Measurements from ENCODE around the gene NTSR1.
"Not testable (repeated sequence)": the region's sequence is repeated elsewhere in the genome, so short reads cannot be mapped to it uniquely, and the experiment has no call there.

Gene NTSR1

DNA sequence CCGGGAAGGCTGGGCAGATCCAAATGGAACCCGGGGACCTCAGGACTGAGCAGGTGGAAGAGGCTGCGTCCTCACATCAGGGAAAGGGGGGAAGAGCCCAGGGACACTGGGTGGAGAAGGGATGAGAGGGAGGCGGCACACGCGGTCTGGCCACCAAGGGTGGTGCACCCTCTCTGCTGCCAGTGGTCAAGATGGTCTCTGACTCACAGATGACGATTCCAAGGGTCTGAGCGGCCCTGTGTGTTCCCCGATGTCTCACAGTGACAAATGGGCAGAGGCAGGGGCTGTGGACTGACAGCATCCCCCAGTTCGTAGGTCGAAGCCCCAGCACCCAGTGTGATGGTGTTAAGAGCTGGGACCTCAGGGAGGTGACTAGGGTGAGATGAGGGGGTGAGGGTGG lies 34.3 kb upstream of the NTSR1 start:
- DNase-seq (ENCODE audit: low read depth in 2 of 3, low spot score in 1 of 3): no peak

DNA sequence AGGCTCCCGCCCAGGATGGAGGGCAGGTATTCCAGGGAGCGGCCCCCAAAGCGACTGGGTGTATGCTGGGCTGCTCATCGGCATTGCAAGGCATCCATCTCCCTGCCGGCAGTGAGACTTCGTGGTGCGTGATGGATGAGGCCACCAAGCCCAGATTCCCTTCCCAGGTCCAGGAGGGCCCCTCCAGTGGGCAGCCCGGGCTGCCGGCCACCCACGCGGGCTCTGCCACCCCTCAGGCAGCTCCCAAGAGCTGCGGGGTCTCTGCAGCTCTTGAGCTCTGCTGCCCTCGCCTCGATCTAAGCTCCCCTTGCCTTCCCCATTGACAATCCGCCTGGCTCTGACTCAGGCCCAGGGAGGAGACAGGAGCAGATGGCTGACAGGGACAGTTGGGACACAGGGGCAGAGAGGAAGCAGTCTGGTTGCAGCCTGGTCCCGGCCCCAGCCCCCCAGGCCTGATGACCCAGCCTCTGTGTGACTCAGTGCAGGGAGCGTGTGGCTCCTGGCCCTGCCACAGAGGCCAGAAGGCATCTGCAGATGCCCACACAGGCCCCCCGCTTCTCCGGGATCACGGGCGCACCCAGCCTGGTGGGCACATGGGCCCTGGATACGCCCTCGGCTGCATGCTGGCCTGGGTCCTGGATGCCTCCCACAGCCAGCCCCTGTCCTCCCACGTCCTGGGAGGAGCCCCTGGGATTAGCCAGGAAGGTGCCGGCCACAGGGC lies 33.3 kb upstream of the NTSR1 start:
- DNase-seq (ENCODE audit: low read depth in 2 of 3, low spot score in 1 of 3): no peak

DNA sequence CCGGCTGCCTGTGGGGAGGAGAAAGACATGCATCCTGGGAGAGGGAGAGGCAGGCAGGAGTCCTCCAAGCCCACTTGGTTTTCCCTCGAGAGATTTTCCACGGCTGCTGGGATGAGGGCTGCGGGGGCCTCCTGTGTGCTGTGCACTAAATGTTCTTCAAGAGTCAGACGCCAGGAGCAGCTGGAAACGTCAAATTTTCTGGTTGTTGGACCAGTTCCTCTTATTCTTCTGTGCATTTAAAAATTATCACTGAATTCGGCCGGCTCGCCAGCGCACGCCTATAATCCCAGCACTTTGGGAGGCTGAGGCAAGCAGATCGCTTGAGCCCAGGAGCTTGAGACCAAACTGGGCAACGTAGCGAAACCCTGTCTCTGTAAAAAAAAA lies 32.8 kb upstream of the NTSR1 start:
- DNase-seq (ENCODE audit: low read depth in 2 of 3, low spot score in 1 of 3): no peak

DNA sequence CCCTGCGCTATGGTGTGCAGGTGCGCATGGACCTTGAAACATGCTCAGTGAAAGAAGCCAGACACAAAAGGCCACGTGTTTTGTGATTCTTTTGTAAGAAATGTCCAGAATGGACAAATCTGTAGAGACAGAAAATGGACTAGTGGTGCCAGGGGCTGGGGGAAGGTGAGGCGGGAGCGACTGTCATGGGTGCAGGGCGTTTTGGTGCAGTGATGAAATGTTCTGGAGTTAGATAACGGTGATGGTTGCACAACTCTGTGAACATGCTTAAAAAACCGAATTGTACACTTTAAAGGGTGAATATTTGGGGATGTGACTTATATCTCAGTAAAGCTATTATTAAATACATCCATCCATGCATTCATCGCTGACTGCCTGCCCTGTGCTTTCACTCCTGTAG lies 31.7 kb upstream of the NTSR1 start:
- DNase-seq (ENCODE audit: low read depth in 2 of 3, low spot score in 1 of 3): no peak

DNA sequence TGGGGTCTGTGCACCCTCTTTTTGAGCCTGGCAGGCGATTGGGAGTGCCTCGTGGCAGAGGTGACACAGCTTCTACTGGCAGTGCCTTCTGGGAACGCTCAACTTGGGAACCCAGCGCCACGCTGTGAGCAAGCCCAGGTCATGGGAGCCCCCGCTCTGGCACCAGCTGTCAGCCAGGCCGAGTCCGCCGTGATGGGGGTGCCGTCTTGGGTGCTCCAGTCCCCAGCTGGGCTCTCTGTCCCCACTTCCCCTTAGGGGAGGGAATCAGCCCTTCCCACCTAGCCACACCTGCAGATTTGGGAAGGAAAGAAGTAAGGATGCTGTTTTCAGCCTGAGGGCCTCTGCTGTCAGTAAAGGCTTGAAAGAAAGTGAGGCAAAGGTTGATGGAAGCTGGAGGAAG lies 31.0 kb upstream of the NTSR1 start:
- no peak for DNase-seq (ENCODE audit: low read depth in 2 of 3, low spot score in 1 of 3)

DNA sequence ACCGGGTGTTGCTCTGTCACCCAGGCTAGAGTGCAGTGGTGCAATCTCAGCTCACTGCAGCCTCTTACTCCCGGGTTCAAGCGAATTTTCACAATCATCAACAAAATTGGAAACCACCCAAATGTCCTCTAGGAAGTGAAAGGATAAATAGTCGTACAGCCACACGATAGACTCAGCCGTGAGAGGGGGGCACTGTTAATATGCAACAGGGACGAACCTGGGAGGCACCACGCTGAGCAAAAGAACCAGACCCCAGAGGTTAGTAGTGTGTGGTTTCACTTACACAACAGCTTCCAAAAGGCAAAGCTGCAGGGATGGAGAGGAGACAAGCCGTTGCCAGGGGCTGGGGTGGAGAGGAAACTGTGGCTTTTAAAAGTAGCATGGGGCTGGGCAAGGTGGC lies 30.1 kb upstream of the NTSR1 start:
- no peak for DNase-seq (ENCODE audit: low read depth in 2 of 3, low spot score in 1 of 3)

DNA sequence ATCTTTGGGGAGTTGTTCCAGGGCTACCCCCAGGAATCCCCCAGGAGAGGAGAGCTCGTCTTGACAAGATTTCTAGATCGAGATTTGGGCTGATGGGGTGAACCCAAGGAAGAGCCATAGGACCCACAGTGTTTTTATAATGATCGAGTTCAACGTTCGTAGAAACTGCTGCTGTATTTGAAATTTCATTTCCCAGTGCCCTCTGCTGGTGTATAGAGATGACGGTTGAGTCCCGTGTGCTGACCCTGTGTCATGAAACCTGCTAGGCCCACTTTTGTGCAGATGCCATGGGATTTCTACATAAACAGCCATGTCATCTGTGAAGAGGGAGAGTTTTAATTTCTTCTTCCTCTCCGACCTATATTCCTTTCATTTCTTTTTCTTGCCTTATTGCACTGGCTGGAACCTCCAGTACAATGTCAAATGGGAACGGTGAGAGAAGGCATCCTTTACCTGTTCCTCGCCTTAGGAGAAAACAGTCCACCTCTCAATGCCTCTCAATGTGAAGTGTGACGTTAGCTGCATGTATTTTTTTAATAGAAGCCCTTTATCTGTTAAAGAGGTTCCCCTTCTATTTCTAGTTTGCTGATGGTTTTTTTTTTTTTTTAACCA lies 28.6 kb upstream of the NTSR1 start:
- no peak for DNase-seq (ENCODE audit: low read depth in 2 of 3, low spot score in 1 of 3)

DNA sequence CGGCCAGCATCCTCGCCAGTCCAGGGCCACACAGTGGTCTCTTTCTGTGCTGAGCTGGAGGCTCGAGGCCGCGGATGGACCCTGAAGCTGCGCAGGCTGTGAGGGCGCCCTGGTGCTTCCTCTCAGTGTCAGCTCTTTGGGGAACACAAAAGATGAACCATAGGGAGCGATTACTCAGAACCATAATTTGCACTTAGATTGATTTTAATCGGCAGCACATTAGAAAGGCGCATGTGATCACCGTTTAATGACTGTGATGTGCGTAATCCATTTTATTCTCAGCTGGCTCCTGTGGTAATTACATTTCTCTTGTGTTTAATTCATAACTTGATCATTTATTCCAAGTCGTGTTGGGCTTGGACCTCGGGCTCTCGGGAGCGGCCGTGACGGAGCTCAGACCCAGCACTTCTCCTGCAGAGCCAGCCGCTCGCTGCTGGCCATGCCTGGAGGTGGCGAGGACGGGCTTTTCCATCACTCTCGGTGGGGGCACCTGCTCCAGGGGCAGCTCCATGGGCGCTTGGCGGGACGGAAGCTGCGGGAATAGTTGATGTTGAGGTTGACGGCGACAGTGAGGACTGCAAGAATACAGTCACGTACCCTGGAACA lies 25.6 kb upstream of the NTSR1 start:
- no peak for DNase-seq (ENCODE audit: low read depth in 2 of 3, low spot score in 1 of 3)

DNA sequence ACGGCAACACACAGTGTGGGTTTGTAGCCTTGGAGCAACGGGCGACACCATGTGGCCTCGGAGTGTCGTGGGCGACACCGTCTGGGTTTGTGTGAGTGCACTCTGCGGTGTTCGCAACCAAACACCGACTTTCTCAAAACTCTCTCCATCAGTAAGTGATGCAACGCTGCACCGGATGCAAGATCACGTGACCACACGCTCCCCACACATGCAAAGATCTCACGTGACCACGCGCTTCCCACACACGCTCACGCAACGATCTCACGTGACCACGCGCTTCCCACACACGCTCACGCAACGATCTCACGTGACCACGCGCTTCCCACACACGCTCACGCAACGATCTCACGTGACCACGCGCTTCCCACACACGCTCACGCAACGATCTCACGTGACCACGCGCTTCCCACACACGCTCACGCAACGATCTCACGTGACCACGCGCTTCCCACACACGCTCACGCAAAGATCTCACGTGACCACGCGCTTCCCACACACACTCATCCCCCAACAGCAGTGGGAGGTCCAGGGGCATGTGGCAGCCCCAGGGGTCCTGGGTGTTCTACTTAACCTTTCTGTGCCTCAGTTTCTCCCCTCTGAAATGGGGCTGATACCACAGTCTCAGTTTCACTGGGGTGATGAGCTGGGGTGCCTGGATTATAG lies 24.8 kb upstream of the NTSR1 start:
- not testable (repeated sequence) for DNase-seq (ENCODE audit: low read depth in 2 of 3, low spot score in 1 of 3)

DNA sequence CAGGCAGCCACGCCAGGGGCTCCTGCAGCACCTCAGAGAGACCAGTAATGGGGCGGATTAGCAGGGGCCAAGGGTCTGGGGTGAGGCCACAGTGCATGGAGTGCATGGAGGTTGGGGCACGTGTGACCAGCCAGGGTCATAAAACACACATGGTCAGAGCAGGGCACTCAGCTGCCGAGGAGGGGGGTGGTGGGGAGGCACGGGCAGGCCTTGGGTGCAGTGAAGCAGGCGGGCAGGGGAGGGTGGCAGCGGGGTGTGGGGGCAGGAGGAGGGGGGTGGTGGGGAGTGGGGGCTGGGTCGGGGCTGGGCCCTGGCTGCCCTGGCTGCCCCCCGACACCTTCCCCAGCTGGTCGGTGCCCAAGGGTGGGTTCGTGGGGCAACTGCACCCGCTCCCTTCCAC lies 23.7 kb upstream of the NTSR1 start:
- no peak for DNase-seq (ENCODE audit: low read depth in 2 of 3, low spot score in 1 of 3)

DNA sequence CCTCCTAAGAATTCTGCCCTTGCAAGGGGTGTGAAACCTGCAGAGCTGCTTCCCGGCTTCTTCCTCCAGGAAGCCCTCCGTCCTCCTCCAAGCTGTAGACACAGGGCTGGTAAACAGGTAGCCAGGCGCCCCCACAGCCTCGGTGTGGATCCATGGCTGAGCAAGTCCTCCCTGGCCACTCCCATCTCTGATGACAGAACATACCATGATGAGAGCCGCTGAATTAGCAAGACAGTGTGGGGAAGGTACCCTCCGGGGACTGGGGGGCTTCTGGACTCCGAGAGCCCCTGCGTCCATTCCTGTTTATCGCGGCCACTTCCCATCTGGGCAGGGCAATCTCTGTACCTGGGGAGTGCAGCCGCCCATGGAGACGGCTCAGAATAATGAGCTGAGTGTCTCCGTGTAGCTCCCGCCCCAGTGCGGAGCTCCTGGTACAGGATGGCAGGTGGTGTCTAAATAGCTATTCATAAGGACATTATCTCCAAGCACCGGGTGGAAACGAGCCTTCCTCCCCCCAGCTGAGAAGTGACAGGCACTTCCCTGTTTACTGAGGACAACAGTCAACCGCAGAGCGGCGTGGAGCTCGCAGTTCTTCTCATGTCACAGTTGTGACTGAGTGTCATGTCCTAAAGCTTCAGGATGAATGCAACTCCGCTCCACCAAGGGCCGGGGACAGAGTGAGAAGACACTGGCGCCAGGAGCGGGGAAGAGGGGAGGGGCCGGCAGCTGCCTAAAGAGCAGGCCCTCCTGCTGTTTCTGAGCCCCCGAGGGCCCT lies 22.7 kb upstream of the NTSR1 start:
- DNase-seq (ENCODE audit: low read depth in 2 of 3, low spot score in 1 of 3): no peak

DNA sequence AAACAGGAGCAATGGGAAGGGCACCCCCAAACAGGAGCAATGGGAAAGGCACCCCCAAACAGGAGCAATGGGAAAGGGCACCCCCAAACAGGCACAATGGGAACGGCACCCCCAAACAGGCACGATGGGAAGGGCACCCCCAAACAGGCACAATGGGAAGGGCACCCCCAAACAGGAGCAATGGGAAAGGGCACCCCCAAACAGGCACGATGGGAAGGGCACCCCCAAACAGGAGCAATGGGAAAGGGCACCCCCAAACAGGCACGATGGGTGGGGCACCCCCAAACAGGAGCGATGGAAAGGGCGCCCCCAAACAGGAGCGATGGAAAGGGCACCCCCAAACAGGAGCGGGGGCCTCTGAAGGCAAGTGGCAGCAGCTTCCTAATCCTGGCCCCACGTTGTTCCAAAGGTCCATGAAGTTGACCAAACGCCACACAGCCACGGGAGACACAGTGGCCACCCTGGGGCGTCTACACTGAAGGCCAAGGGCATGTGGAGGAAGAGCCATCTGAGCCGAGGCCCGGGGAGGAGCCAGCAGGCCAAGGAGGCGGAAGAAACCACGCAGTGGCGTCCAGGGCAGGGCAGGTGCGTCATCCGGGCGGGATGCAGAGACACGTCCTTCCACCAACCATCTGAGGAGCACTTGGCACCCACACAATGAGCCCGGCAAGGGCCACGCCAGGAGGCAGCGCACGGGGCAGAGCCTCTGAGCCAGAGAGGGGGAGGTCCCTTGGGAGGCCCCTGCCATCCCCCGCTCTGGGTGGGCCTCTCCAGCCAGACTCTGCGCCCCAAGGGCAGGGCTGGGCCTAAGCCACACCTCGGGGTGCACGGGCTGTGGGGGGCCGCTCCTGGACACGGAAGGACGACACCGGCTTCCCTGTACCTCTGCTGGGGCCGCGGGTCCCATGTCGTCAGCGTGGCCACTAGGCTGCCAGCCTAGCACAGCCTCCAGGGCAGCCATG lies 21.5 kb upstream of the NTSR1 start:
- DNase-seq (ENCODE audit: low read depth in 2 of 3, low spot score in 1 of 3): no peak

DNA sequence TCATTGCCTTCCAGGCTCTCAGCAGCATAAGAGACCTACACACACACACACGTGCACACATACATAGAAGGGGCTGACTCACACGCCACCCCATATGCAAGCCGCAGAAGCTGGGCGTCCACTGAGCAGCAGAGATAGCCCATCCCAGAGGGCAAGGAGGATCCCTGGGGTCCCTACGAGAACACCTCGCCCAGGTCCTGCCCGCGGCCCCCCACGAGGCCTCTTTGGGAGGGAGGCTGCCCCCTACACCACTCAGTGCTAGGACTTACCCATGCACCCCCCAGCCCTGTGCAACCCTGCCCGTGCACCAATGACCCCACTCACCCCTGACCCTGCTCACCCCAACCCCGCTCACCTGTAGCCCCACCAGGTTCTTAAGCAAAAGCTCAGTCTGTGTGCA lies 20.6 kb upstream of the NTSR1 start:
- no peak for DNase-seq (ENCODE audit: low read depth in 2 of 3, low spot score in 1 of 3)

DNA sequence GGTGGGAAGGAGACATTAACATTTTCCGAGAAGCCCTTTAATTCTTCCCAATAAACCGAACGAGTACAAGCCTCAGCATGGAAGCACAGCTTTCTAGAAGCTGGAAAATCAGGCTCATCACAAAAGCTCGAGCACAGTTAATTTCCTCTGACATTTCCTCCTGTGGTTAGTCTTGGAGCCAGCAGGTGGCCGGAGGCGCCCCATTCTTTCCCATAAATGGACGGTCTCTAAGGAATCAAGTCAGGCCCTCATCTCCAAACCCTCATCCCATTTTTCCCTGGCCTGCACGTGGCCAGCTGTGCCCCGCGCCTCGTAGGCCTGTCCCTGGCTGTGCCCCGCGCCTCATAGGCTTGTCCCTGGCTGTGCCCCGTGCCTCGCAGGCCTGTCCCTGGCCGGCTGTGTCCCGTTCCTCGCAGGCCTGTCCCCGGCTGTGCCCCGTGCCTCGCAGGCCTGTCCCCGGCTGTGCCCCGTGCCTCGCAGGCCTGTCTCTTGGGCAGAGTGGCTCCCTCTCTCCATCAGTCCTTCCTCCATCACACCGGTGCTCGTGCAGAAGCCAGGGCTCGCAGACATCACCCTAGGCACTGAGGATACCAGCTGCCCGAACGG lies 19.7 kb upstream of the NTSR1 start:
- no peak for DNase-seq (ENCODE audit: low read depth in 2 of 3, low spot score in 1 of 3)

DNA sequence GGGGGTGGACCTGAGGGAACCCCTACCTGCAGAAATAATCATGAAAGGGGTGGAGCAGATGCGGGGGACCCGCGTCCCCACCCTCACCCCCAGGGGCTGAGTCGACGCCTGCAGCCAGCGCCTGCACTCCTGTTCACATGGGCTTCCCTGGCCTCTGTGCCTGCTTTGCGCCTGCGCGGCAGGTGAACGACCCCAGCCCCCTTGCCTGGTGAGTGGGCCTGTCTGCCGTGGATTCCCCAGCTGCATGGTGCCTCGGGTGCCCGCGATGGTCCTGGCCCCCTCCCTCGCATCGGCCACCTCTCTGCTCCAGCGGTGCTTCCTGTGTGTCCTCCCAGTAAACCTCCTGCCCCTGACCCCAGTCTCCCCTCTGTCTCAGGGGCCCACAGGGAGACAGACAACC lies 18.8 kb upstream of the NTSR1 start:
- DNase-seq (ENCODE audit: low read depth in 2 of 3, low spot score in 1 of 3): no peak

DNA sequence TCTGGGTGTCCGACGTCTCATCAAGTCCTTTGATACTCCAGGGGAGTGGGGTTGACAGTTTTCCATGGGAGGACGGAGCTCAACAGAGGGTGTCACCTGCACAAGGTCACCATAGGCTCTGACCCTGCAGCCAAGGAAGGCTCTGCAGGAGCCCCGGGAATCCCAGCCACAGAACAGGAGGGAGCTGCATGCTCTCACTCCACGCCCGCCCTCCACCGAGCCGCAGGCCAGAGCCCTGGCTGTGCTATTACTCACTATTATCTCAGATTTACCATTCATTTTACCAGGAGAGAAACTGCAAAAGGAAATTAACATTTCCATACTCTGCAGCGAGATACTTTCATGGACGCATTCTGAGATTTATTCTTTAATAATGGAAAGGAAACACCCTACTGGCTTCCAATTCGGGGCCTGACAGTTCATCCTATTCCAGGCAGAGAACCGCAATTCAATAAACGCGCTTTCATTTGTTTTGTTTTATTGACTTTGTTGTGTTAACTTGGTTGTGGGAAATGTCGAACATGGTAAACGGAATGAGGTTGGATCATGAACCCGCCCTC lies 18.3 kb upstream of the NTSR1 start:
- DNase-seq (ENCODE audit: low read depth in 2 of 3, low spot score in 1 of 3): no peak

DNA sequence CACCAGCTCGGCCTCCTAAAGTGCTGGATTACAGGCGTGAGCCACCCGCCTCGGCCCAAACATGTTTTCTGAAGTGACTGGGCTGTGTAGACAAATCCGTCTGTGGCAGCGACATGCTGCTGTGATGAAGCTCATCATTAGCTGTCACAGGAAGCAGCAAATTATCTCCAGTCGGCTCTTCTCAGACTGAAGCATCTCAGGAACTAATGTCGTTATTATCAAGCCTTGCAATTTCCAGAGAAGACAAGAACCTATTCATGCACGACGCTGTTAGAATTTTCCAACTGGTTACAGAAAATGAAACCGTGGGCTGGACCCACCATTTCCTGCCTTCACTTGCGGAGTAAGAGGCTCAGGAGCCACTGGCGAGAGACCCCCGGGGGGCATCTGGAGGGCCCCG lies 17.1 kb upstream of the NTSR1 start:
- no peak for DNase-seq (ENCODE audit: low read depth in 2 of 3, low spot score in 1 of 3)

DNA sequence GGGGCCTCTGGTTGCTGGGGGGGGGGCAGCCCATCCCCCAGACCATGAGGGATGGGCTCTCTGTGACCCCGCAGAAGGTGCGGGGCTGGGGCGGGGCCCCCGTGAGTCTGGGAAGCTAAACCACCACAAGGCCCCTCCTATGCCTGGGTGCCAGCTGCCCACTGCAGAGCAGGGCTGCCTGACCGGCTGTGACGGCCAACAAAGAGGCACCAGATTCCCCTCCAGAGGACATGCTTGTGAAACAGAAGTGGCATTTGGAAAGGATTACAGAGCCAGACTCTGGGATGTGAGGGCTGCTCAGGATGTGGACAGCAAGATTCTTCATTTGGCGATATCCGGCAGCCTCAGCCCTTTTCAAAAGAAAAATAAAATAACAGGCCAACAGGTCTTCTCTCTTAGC lies 16.5 kb upstream of the NTSR1 start:
- no peak for DNase-seq (ENCODE audit: low read depth in 2 of 3, low spot score in 1 of 3)

DNA sequence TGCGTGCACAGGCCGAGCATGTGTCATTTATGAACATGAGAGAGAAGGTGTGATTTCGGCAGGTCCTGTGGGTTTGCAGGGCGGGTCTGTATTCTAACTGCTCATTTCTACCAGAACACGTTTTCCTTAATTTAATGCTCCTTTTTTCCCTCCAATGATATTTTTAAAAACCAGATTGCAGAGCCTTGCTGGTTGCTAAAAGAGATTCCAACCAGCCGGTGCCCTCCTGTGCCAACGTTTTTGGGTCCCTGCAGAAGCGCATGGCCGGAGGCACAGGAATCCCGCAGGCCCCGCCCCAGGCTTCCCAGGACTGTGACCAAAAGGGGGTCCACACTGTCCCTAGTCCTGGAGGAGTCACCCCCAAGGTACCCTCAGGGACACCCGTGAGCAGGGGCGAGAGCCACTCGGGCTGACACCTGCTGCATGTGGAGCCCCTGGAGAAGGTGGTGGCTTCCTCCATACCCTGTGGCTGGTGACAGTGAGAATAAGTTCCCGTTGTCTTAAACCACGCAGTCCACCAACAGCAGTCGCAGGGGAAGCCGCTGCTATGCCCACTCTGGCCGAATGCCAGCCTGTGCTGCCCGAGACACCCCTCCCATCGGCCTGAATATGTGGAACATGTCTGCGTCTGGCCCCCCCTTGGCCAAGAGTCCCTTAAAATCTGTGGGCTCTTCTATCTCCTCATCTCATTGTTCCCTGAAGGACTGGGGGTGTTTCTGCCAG lies 15.7 kb upstream of the NTSR1 start:
- no peak for DNase-seq (ENCODE audit: low read depth in 2 of 3, low spot score in 1 of 3)

All from stimulated activated CD4-positive, alpha-beta T cell treated with anti-CD3 and anti-CD28 coated beads, Interleukin-12 subunit alpha, Interleukin-12 subunit beta, amount 100 ng/mL, for 48 hours (primary cell).